NB4 (cell line): ENCODE data around the gene ACTN1.

Source experiments
- POLR2A ChIP-seq: IDR thresholded peaks from 2 replicates; pipeline ENCODE4 v1.6.1; 2011; ENCODE audit warnings: mild to moderate bottlenecking; ENCODE audit not compliant: insufficient read length; ENCODE audit errors: extremely low read depth
- TF ChIP-seq, protein P1 (sequence below): IDR thresholded peaks from one replicate; pipeline ENCODE4 v1.5.1; 2012; ENCODE audit warnings: low read depth, low read length
- TF ChIP-seq, protein P2 (sequence below): IDR thresholded peaks from 2 replicates; pipeline ENCODE4 v1.6.1; 2011; ENCODE audit warnings: low read depth, low read length

- TF ChIP-seq, protein P1, sequence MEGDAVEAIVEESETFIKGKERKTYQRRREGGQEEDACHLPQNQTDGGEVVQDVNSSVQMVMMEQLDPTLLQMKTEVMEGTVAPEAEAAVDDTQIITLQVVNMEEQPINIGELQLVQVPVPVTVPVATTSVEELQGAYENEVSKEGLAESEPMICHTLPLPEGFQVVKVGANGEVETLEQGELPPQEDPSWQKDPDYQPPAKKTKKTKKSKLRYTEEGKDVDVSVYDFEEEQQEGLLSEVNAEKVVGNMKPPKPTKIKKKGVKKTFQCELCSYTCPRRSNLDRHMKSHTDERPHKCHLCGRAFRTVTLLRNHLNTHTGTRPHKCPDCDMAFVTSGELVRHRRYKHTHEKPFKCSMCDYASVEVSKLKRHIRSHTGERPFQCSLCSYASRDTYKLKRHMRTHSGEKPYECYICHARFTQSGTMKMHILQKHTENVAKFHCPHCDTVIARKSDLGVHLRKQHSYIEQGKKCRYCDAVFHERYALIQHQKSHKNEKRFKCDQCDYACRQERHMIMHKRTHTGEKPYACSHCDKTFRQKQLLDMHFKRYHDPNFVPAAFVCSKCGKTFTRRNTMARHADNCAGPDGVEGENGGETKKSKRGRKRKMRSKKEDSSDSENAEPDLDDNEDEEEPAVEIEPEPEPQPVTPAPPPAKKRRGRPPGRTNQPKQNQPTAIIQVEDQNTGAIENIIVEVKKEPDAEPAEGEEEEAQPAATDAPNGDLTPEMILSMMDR, result no peak
- no peak for TF ChIP-seq POLR2A
- TF ChIP-seq, protein P2, sequence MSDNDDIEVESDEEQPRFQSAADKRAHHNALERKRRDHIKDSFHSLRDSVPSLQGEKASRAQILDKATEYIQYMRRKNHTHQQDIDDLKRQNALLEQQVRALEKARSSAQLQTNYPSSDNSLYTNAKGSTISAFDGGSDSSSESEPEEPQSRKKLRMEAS, result no peak
These were observed 20.5 kb downstream of the ACTN1 start for GRCh38 chr14:68958553-68958952.
